ES-I3 (cell line): Measurements from ENCODE around the gene PTPN18.

Experiments
- H3K36me3 ChIP-seq: 2 replicates; pipeline ENCODE4 v1.6.1; 2013; ENCODE audit warnings: mild to moderate bottlenecking, low read length, control low read depth, moderate library complexity; ENCODE audit not compliant: insufficient read depth
- H3K4me1 ChIP-seq: 2 replicates; pipeline ENCODE4 v1.6.1; 2013; ENCODE audit warnings: mild to moderate bottlenecking, control low read depth, low read length; ENCODE audit not compliant: insufficient read depth
- H3K9ac ChIP-seq: 2 replicates; pipeline ENCODE4 v1.6.1; 2013; ENCODE audit warnings: low read depth, mild to moderate bottlenecking, low read length, moderate library complexity
- H3K9me3 ChIP-seq: 2 replicates; pipeline ENCODE4 v1.6.1; 2013; ENCODE audit warnings: mild to moderate bottlenecking, low read length, moderate library complexity; ENCODE audit not compliant: control insufficient read depth, insufficient read depth

PTPN18 gene

GRCh38 chr2:130377491-130377890 lies 21.6 kb downstream of the PTPN18 start:
- Histone ChIP-seq H3K36me3 (no peaks in the 10 kb centered on the region), H3K4me1 (no peaks in the 10 kb centered on the region), H3K9me3 (no peaks in the 10 kb centered on the region), H3K9ac (no peak overlapping the region)

- Histone ChIP-seq H3K36me3 (no peaks in the 10 kb centered on the region), H3K9me3 (no peaks in the 10 kb centered on the region), H3K4me1 (no peaks in the 10 kb centered on the region), H3K9ac (no peak overlapping the region)
Measured at GRCh38 chr2:130378206-130378897, 22.5 kb downstream of the PTPN18 start.

GRCh38 chr2:130378898-130379214 lies 23.0 kb downstream of the PTPN18 start:
- no peaks in the 10 kb centered on the region for H3K4me1 ChIP-seq
- no peaks in the 10 kb centered on the region for H3K36me3 ChIP-seq
- no peaks in the 10 kb centered on the region for H3K9me3 ChIP-seq
- no peak overlapping the region for H3K9ac ChIP-seq

GRCh38 chr2:130380096-130380934 lies 24.5 kb downstream of the PTPN18 start:
- no peaks in the 10 kb centered on the region for H3K4me1 ChIP-seq
- H3K36me3 ChIP-seq: no peaks in the 10 kb centered on the region
- no peaks in the 10 kb centered on the region for H3K9me3 ChIP-seq
- H3K9ac ChIP-seq: no peak overlapping the region

- Histone ChIP-seq H3K9ac (no peak overlapping the region), H3K4me1 (no peaks in the 10 kb centered on the region), H3K36me3 (no peaks in the 10 kb centered on the region), H3K9me3 (no peaks in the 10 kb centered on the region)
Measured at GRCh38 chr2:130381145-130381544, 25.3 kb downstream of the PTPN18 start.

GRCh38 chr2:130381619-130382018 lies 25.8 kb downstream of the PTPN18 start:
- Histone ChIP-seq H3K9ac (no peak overlapping the region), H3K4me1 (no peaks in the 10 kb centered on the region), H3K9me3 (no peaks in the 10 kb centered on the region), H3K36me3 (no peaks in the 10 kb centered on the region)

- Histone ChIP-seq H3K4me1 (0 out of 2 replicates have a peak, but pooled peaks cover under 1% of the 10 kb centered on the region), H3K9ac (no peak overlapping the region), H3K9me3 (no peaks in the 10 kb centered on the region), H3K36me3 (no peaks in the 10 kb centered on the region)
Measured at GRCh38 chr2:130382313-130382917, 26.6 kb downstream of the PTPN18 start.

GRCh38 chr2:130385709-130386108 lies 29.9 kb downstream of the PTPN18 start:
- H3K36me3 ChIP-seq: no peaks in the 10 kb centered on the region
- no peaks in the 10 kb centered on the region for H3K9me3 ChIP-seq
- no peak overlapping the region for H3K9ac ChIP-seq
- H3K4me1 ChIP-seq: 0 out of 2 replicates have a peak, but pooled peaks cover 6% of the 10 kb centered on the region

GRCh38 chr2:130387071-130387400 lies 31.2 kb downstream of the PTPN18 start:
- no peaks in the 10 kb centered on the region for H3K9me3 ChIP-seq
- H3K9ac ChIP-seq: no peak overlapping the region
- 0 out of 2 replicates have a peak, but pooled peaks cover 6% of the 10 kb centered on the region for H3K4me1 ChIP-seq
- no peaks in the 10 kb centered on the region for H3K36me3 ChIP-seq

- Histone ChIP-seq H3K4me1 (0 out of 2 replicates have a peak, but pooled peaks cover 6% of the 10 kb centered on the region), H3K36me3 (no peaks in the 10 kb centered on the region), H3K9ac (no peak overlapping the region), H3K9me3 (no peaks in the 10 kb centered on the region)
Measured at GRCh38 chr2:130387804-130388203, 31.9 kb downstream of the PTPN18 start.

- H3K9me3 ChIP-seq: no peaks in the 10 kb centered on the region
- 0 out of 2 replicates have a peak, but pooled peaks cover 6% of the 10 kb centered on the region for H3K4me1 ChIP-seq
- H3K9ac ChIP-seq: no peak overlapping the region
- H3K36me3 ChIP-seq: no peaks in the 10 kb centered on the region
Measured at GRCh38 chr2:130388221-130388907, 32.5 kb downstream of the PTPN18 start.

- Histone ChIP-seq H3K36me3 (no peaks in the 10 kb centered on the region), H3K4me1 (0 out of 2 replicates have a peak, but pooled peaks cover 6% of the 10 kb centered on the region), H3K9me3 (no peaks in the 10 kb centered on the region), H3K9ac (no peak overlapping the region)
Measured at GRCh38 chr2:130389358-130389757, 33.5 kb downstream of the PTPN18 start.

GRCh38 chr2:130389783-130390182 lies 33.9 kb downstream of the PTPN18 start:
- Histone ChIP-seq H3K36me3 (no peaks in the 10 kb centered on the region), H3K9me3 (no peaks in the 10 kb centered on the region), H3K9ac (no peak overlapping the region), H3K4me1 (0 out of 2 replicates have a peak, but pooled peaks cover 6% of the 10 kb centered on the region)

GRCh38 chr2:130390460-130391057 lies 34.7 kb downstream of the PTPN18 start:
- H3K9me3 ChIP-seq: no peaks in the 10 kb centered on the region
- H3K4me1 ChIP-seq: 0 out of 2 replicates have a peak, but pooled peaks cover 6% of the 10 kb centered on the region
- H3K9ac ChIP-seq: peak overlapping the region; percentile 83; the same call in 1 of the 2 replicates
- no peaks in the 10 kb centered on the region for H3K36me3 ChIP-seq
